Endothelial cell of umbilical vein (primary cell): ENCODE measurements around the gene GAD2. TPM values are rescaled to one million over a fixed set of nuclear protein-coding genes. Genes with fewer than 3 reads are reported as not detected.

ENCODE experiments used
- BruUV-seq: library from RNA; stranded (reverse); fragments of 400-500 nt; replicated peaks from 2 replicates; lab custom pipeline; 2021; lab: Mats Ljungman, UMichigan
- CTCF ChIA-PET: fragments of 300-600, 350-600 bp; sonication (Branson Sonifier 250); formaldehyde crosslinking; loops from one replicate; lab custom pipeline; 2021; ENCODE audit warnings: antibody characterized with exemption, inconsistent platforms; lab: Charles Lee
- POLR2A ChIA-PET: fragments of 300-600, 350-600 bp; sonication (Branson Sonifier 250); formaldehyde crosslinking; loops from one replicate; lab custom pipeline; 2021; ENCODE audit warnings: antibody characterized with exemption, inconsistent platforms; lab: Charles Lee
- DNase-seq: peaks from one replicate; pipeline ENCODE4 v3.0.0-alpha.2; 2011; ENCODE audit warnings: low read depth, low spot score
- FAIRE-seq: peaks from 2 replicates; lab custom pipeline; 2011; peaks lifted over from hg19 to GRCh38; lab: Jason Lieb, UNC
- H2AFZ ChIP-seq: 2 replicates; pipeline ENCODE4 v1.6.0; 2012; ENCODE audit warnings: low read depth, low read length, control low read depth, inconsistent platforms
- H3K27ac ChIP-seq: 2 replicates; pipeline ENCODE4 v1.5.1; 2011; ENCODE audit warnings: low read depth, mild to moderate bottlenecking, control low read depth, low read length, moderate library complexity; ENCODE audit not compliant: insufficient read depth
- H3K27me3 ChIP-seq, 2 experiments: 2 replicates each; pipeline versions ENCODE4 v1.6.0 to v1.6.1; 2011; ENCODE audit warnings: low read length in 2 of 2, mixed read lengths in 1 of 2; ENCODE audit not compliant: control insufficient read depth in 2 of 2, insufficient read depth in 2 of 2
- H3K36me3 ChIP-seq, 2 experiments: 2 replicates in 1 of 2; 3 replicates in 1 of 2; pipeline ENCODE4 v1.5.1; 2011; ENCODE audit warnings: low read length in 2 of 2, mild to moderate bottlenecking in 1 of 2, moderate library complexity in 1 of 2; ENCODE audit not compliant: control insufficient read depth in 2 of 2, insufficient read depth in 2 of 2; ENCODE audit errors: extremely low read depth in 1 of 2
- H3K4me1 ChIP-seq: 3 replicates; pipeline ENCODE4 v1.5.1; 2011; ENCODE audit warnings: mild to moderate bottlenecking, low read length; ENCODE audit not compliant: control insufficient read depth, insufficient read depth; ENCODE audit errors: extremely low read depth
- H3K4me2 ChIP-seq: 2 replicates; pipeline ENCODE4 v1.6.1; 2011; ENCODE audit warnings: low read length, control low read depth, mixed read lengths; ENCODE audit not compliant: insufficient read depth
- H3K4me3 ChIP-seq, 3 experiments: fragments of 200-600 bp in 1 of 3; sonication (generic), shearing (Covaris generic) in 1 of 3; replicated peaks in 1 of 3; 2 replicates each; pipeline ENCODE4 v1.5.1; 2011 to 2016; ENCODE audit warnings: control low read depth in 3 of 3, low read length in 3 of 3, mild to moderate bottlenecking in 2 of 3, inconsistent platforms in 1 of 3, low read depth in 1 of 3, moderate library complexity in 1 of 3; ENCODE audit not compliant: insufficient read depth in 1 of 3
- H3K79me2 ChIP-seq: 2 replicates; pipeline ENCODE4 v1.6.0; 2012; ENCODE audit warnings: low read length, inconsistent platforms; ENCODE audit not compliant: control insufficient read depth, insufficient read depth
- H3K9ac ChIP-seq: replicated peaks from 2 replicates; pipeline ENCODE3; 2011; ENCODE audit warnings: low read length, control low read depth; ENCODE audit not compliant: insufficient read depth; ENCODE audit errors: extremely low read depth
- H3K9me1 ChIP-seq: replicated peaks from 3 replicates; pipeline ENCODE4 v1.6.0; 2011; ENCODE audit warnings: mild to moderate bottlenecking, low read length; ENCODE audit not compliant: control insufficient read depth, insufficient read depth; ENCODE audit errors: extremely low read depth
- H3K9me3 ChIP-seq: replicated peaks from 2 replicates; pipeline ENCODE4 v1.5.1; 2012; ENCODE audit warnings: low read length, inconsistent platforms; ENCODE audit not compliant: control insufficient read depth, insufficient read depth
- H4K20me1 ChIP-seq: replicated peaks from 2 replicates; pipeline ENCODE3; 2011; ENCODE audit warnings: mild to moderate bottlenecking, low read length; ENCODE audit not compliant: control insufficient read depth, insufficient read depth; ENCODE audit errors: extremely low read depth
- EZH2 ChIP-seq: IDR thresholded peaks from 2 replicates; pipeline ENCODE4 v1.6.1; 2012; ENCODE audit warnings: borderline replicate concordance, low read depth, mild to moderate bottlenecking, moderate library complexity, low read length, inconsistent platforms; ENCODE audit not compliant: severe bottlenecking
- FOS ChIP-seq: IDR thresholded peaks from 2 replicates; pipeline ENCODE4 v1.6.1; 2011; ENCODE audit warnings: mild to moderate bottlenecking, low read length, moderate library complexity, borderline replicate concordance; ENCODE audit not compliant: insufficient read depth
- GATA2 ChIP-seq: IDR thresholded peaks from 2 replicates; pipeline ENCODE4 v1.7.0; 2011; ENCODE audit warnings: low read depth, mild to moderate bottlenecking, moderate library complexity, mixed read lengths, low read length; ENCODE audit not compliant: insufficient read length, insufficient read depth
- JUN ChIP-seq: IDR thresholded peaks from 2 replicates; pipeline ENCODE4 v1.6.1; 2011; ENCODE audit warnings: borderline replicate concordance, low read depth; ENCODE audit not compliant: insufficient read length, insufficient read depth
- MYC ChIP-seq: IDR thresholded peaks from one replicate; pipeline ENCODE4 v1.6.1; 2011; ENCODE audit warnings: mild to moderate bottlenecking, low read depth, low read length
- POLR2A ChIP-seq: IDR thresholded peaks from 2 replicates; pipeline ENCODE4 v1.6.1; 2012; ENCODE audit warnings: low read depth, mild to moderate bottlenecking, control low read depth, low read length
- POLR2AphosphoS5 ChIP-seq: IDR thresholded peaks from 2 replicates; pipeline ENCODE4 v1.6.1; 2012; ENCODE audit warnings: low read depth, mild to moderate bottlenecking, control low read depth, low read length, moderate library complexity; ENCODE audit not compliant: insufficient read depth
- dilution Hi-C: fragments of 300-500 bp; cut with MboI; formaldehyde crosslinking; loops from one replicate; pipeline ENCODE4 v1.15.0; 2019; ENCODE audit warnings: low sequenced_read_pairs; ENCODE audit not compliant: extremely low pct_ligation_motif_present
- intact Hi-C: fragments of 100-400 bp; cut with micrococcal nuclease; formaldehyde crosslinking; loops from one replicate; pipeline ENCODE4 v1.10.0; 2022
- polyA plus RNA-seq, 4 experiments: library from polyadenylated mRNA; depleted of rRNA in 3 of 4; stranded (reverse) in 3 of 4; unstranded in 1 of 4; fragments of >200 nt; gene quantifications; 2 replicates each; pipeline versions ENCODE4 v1.2.1 to v1.2.3, GENCODE V29; 2011 to 2012; ENCODE audit warnings: missing spikeins in 1 of 4
- total RNA-seq: library from RNA; stranded (reverse); gene quantifications from 2 replicates; pipeline ENCODE4 v1.2.3, GENCODE V29; 2021
- TF ChIP-seq, protein P1 (sequence below), 2 donors: IDR thresholded peaks; 1 replicate in 1 of 2; 2 replicates in 1 of 2; pipeline ENCODE4 v1.5.1; 2011; ENCODE audit warnings: low read length in 2 of 2, mild to moderate bottlenecking in 2 of 2, moderate library complexity in 2 of 2, control low read depth in 1 of 2, inconsistent platforms in 1 of 2, low read depth in 1 of 2; ENCODE audit not compliant: insufficient read depth in 1 of 2; ENCODE audit errors: extremely low read depth in 1 of 2
- TF ChIP-seq, protein P2 (sequence below): IDR thresholded peaks from 2 replicates; pipeline ENCODE4 v1.6.1; 2011; ENCODE audit not compliant: insufficient read depth, insufficient read length

GAD2 gene
- total and polyA plus RNA-seq, 2 donors (not counting 3 experiments of a cell fraction or from before 2014, with no cell fraction given) = not detected

DNA sequence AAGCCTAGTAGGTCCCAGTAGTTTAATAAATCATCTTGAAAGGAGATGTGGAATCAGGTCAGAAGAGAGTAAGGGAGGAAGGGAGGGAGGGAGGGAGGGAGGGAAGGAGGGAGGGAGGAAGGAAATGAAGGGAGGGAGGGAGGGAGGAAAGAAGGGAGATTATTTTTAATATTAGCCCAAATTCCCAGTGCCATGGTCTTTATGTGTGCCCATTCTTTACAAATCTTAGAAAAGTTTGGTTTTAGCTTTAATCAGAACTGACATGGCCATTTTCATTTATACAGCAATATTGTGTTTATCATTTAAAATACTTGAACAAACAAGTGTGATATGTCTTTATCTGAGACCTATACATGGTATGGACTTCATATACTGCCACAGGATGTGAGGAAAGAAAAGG, 86.8 kb downstream of the GAD2 start:
- Histone ChIP-seq H3K27ac (no peak overlapping the region), H3K9ac (no peak overlapping the region), H3K4me2 (no peak overlapping the region), H3K27me3 (no peaks in the 10 kb centered on the region), H3K36me3 (no peaks in the 10 kb centered on the region), H3K79me2 (no peaks in the 10 kb centered on the region), H3K9me3 (no peaks in the 10 kb centered on the region), H3K9me1 (no peaks in the 10 kb centered on the region), H3K4me3 (no peak overlapping the region), H2AFZ (no peak overlapping the region), H4K20me1 (no peaks in the 10 kb centered on the region), H3K4me1 (no peaks in the 10 kb centered on the region)
- DNase-seq = no peak
- dilution Hi-C loops = no loop called here
- intact Hi-C loops = no loop called here
- no TSS peak for BruUV-seq
- FAIRE-seq = no peak
- no peak for TF ChIP-seq JUN
- TF ChIP-seq POLR2A = no peak
- TF ChIP-seq EZH2 = no peak
- no peak for TF ChIP-seq MYC
- TF ChIP-seq, protein P1, sequence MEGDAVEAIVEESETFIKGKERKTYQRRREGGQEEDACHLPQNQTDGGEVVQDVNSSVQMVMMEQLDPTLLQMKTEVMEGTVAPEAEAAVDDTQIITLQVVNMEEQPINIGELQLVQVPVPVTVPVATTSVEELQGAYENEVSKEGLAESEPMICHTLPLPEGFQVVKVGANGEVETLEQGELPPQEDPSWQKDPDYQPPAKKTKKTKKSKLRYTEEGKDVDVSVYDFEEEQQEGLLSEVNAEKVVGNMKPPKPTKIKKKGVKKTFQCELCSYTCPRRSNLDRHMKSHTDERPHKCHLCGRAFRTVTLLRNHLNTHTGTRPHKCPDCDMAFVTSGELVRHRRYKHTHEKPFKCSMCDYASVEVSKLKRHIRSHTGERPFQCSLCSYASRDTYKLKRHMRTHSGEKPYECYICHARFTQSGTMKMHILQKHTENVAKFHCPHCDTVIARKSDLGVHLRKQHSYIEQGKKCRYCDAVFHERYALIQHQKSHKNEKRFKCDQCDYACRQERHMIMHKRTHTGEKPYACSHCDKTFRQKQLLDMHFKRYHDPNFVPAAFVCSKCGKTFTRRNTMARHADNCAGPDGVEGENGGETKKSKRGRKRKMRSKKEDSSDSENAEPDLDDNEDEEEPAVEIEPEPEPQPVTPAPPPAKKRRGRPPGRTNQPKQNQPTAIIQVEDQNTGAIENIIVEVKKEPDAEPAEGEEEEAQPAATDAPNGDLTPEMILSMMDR (IDR thresholded peaks at IDR 0.05; ENCODE audit: extremely low read depth in 1 of 2, insufficient read depth in 1 of 2, low read depth in 1 of 2, low read length in 2 of 2) = no peak
- TF ChIP-seq, protein P2, sequence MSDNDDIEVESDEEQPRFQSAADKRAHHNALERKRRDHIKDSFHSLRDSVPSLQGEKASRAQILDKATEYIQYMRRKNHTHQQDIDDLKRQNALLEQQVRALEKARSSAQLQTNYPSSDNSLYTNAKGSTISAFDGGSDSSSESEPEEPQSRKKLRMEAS = no peak
- TF ChIP-seq POLR2AphosphoS5 = no peak
- TF ChIP-seq GATA2 = no peak
- no peak for TF ChIP-seq FOS
- POLR2A ChIA-PET = no interaction called here
- CTCF ChIA-PET = no interaction called here
